Keratinocyte (primary cell): ENCODE results near the gene SCGB1A1. TPM values are rescaled to one million over a fixed set of nuclear protein-coding genes. Genes with fewer than 3 reads are reported as not detected.

Experiments
- DNase-seq: peaks from one replicate; pipeline ENCODE4 v3.0.0-alpha.2; 2011; ENCODE audit warnings: low read depth, missing footprints, low spot score
- FAIRE-seq: peaks from 2 replicates; lab custom pipeline; 2011; peaks lifted over from hg19 to GRCh38; lab: Jason Lieb, UNC
- H2AFZ ChIP-seq: 2 replicates; pipeline ENCODE4 v1.6.0; 2012; ENCODE audit warnings: low read length, control low read depth, inconsistent platforms; ENCODE audit not compliant: control insufficient read depth
- H3K27ac ChIP-seq: 2 replicates; pipeline ENCODE4 v1.5.1; 2011; ENCODE audit warnings: low read length; ENCODE audit not compliant: control insufficient read depth, insufficient read depth
- H3K27me3 ChIP-seq: 3 replicates; pipeline ENCODE4 v1.6.0; 2011; ENCODE audit warnings: low read length; ENCODE audit not compliant: control insufficient read depth, insufficient read depth; ENCODE audit errors: extremely low read depth
- H3K36me3 ChIP-seq, 2 experiments: 2 replicates in 1 of 2; 3 replicates in 1 of 2; pipeline ENCODE4 v1.5.1; 2011; ENCODE audit warnings: low read length in 2 of 2, mild to moderate bottlenecking in 1 of 2; ENCODE audit not compliant: control insufficient read depth in 2 of 2, insufficient read depth in 2 of 2; ENCODE audit errors: extremely low read depth in 1 of 2
- H3K4me1 ChIP-seq: 3 replicates; pipeline ENCODE4 v1.5.1; 2011; ENCODE audit warnings: low read length; ENCODE audit not compliant: control insufficient read depth, insufficient read depth; ENCODE audit errors: extremely low read depth
- H3K4me2 ChIP-seq: 3 replicates; pipeline ENCODE4 v1.6.0; 2011; ENCODE audit warnings: low read depth, low read length; ENCODE audit not compliant: control insufficient read depth, insufficient read depth; ENCODE audit errors: extremely low read depth
- H3K4me3 ChIP-seq, 3 experiments: fragments of 200-600 bp in 1 of 3; sonication (generic) in 1 of 3; 2 replicates in 2 of 3; 3 replicates in 1 of 3; pipeline ENCODE4 v1.5.1; 2011 to 2016; ENCODE audit warnings: low read length in 3 of 3, mild to moderate bottlenecking in 3 of 3, control low read depth in 2 of 3, inconsistent platforms in 1 of 3, low read depth in 1 of 3, mixed read lengths in 1 of 3, mixed run types in 1 of 3, moderate library complexity in 1 of 3; ENCODE audit not compliant: control insufficient read depth in 2 of 3, insufficient read depth in 2 of 3; ENCODE audit errors: extremely low read depth in 1 of 3
- H3K79me2 ChIP-seq: 2 replicates; pipeline ENCODE4 v1.6.0; 2012; ENCODE audit warnings: low read length; ENCODE audit not compliant: control insufficient read depth, insufficient read depth
- H3K9ac ChIP-seq: 3 replicates; pipeline ENCODE4 v1.6.0; 2011; ENCODE audit warnings: low read length; ENCODE audit not compliant: control insufficient read depth, insufficient read depth; ENCODE audit errors: extremely low read depth
- H3K9me1 ChIP-seq: 3 replicates; pipeline ENCODE4 v1.6.0; 2011; ENCODE audit warnings: low read length; ENCODE audit not compliant: control insufficient read depth, insufficient read depth; ENCODE audit errors: extremely low read depth
- H3K9me3 ChIP-seq: 2 replicates; pipeline ENCODE4 v1.5.1; 2012; ENCODE audit warnings: low read depth, low read length; ENCODE audit not compliant: control insufficient read depth
- H4K20me1 ChIP-seq: 3 replicates; pipeline ENCODE4 v1.6.0; 2011; ENCODE audit warnings: low read length; ENCODE audit not compliant: control insufficient read depth, insufficient read depth; ENCODE audit errors: extremely low read depth
- EZH2 ChIP-seq: IDR thresholded peaks from one replicate; pipeline ENCODE4 v1.6.1; 2012; ENCODE audit warnings: inconsistent platforms, mild to moderate bottlenecking, low read length, moderate library complexity
- dilution Hi-C: fragments of 300-500 bp; cut with MboI; formaldehyde crosslinking; loops from one replicate; pipeline ENCODE4 v1.7.0; 2020; ENCODE audit warnings: low sequenced_read_pairs; ENCODE audit not compliant: extremely low pct_ligation_motif_present
- polyA plus RNA-seq, 5 experiments: library from polyadenylated mRNA; depleted of rRNA in 3 of 5; stranded (reverse) in 3 of 5; stranded (forward) in 1 of 5; unstranded in 1 of 5; fragments of >200 nt; gene quantifications; 1 replicate in 1 of 5; 2 replicates in 3 of 5; 3 replicates in 1 of 5; pipeline versions ENCODE4 v1.2.1 to v1.2.3, GENCODE V29; 2011 to 2012; ENCODE audit warnings: missing spikeins in 2 of 5, low read depth in 1 of 5, low replicate concordance in 1 of 5
- TF ChIP-seq, protein P1 (sequence below), 3 experiments: IDR thresholded peaks in 1 of 3; conservative IDR thresholded peaks in 1 of 3; optimal IDR thresholded peaks in 1 of 3; 2 replicates in 2 of 3; 3 replicates in 1 of 3; pipeline versions ENCODE3 to v1.5.1; 2011; ENCODE audit warnings: low read length in 3 of 3, mild to moderate bottlenecking in 3 of 3, moderate library complexity in 2 of 3, control low read depth in 1 of 3, inconsistent platforms in 1 of 3; ENCODE audit not compliant: insufficient read depth in 2 of 3; ENCODE audit errors: extremely low read depth in 1 of 3

SCGB1A1 gene
- polyA plus RNA-seq, 1 donor (not counting 4 experiments of a cell fraction or from before 2014, with no cell fraction given), result not detected

DNA sequence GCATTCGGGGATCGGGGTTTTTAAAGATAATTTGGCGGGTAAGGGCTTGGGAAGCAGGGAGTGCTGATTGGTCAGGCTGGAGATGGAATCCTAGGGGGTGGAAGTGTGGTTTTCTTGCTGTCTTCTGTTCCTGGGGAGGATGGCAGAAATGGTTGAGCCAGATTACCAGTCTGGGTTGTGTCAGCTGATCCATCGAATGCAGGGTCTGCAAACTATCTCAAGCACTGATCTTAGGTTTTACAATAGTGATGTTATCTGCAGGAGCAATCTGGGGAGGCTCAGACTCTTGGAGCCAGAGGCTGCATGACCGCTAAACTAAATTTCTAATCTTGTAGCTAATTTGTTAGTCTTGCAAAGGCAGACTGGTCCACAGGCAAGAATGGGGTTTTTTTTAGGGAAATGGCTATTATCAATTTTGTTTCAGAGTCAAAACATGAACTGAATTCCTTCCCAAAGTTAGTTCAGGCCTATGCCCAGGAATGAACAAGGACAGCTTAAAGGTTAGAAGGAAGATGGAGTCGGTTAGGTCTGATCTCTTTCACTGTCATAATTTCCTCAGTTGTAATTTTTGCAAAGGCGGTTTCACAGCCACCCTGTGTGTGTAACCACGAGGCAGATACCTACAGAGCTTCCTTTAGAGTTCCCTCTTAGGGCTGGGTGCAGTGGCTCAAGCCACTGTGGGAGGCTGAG lies 10.2 kb downstream of the SCGB1A1 start:
- TF ChIP-seq, protein P1, sequence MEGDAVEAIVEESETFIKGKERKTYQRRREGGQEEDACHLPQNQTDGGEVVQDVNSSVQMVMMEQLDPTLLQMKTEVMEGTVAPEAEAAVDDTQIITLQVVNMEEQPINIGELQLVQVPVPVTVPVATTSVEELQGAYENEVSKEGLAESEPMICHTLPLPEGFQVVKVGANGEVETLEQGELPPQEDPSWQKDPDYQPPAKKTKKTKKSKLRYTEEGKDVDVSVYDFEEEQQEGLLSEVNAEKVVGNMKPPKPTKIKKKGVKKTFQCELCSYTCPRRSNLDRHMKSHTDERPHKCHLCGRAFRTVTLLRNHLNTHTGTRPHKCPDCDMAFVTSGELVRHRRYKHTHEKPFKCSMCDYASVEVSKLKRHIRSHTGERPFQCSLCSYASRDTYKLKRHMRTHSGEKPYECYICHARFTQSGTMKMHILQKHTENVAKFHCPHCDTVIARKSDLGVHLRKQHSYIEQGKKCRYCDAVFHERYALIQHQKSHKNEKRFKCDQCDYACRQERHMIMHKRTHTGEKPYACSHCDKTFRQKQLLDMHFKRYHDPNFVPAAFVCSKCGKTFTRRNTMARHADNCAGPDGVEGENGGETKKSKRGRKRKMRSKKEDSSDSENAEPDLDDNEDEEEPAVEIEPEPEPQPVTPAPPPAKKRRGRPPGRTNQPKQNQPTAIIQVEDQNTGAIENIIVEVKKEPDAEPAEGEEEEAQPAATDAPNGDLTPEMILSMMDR (optimal IDR thresholded peaks at IDR 0.05 in 1 of 3, IDR thresholded peaks at IDR 0.05 in 1 of 3, conservative IDR thresholded peaks at IDR 0.05 in 1 of 3; ENCODE audit: extremely low read depth in 1 of 3, insufficient read depth in 2 of 3, low read length in 3 of 3), result no peak
- no peak for TF ChIP-seq EZH2
- Histone ChIP-seq H3K4me2 (no peak overlapping the region), H3K36me3 (no peaks in the 10 kb centered on the region), H3K4me1 (peaks cover 10% of the 10 kb centered on the region), H2AFZ (no peak overlapping the region), H4K20me1 (no peaks in the 10 kb centered on the region), H3K9me3 (no peaks in the 10 kb centered on the region), H3K9me1 (peaks cover 4% of the 10 kb centered on the region), H3K27me3 (no peaks in the 10 kb centered on the region), H3K27ac (no peak overlapping the region), H3K9ac (no peak overlapping the region), H3K79me2 (no peaks in the 10 kb centered on the region), H3K4me3 (no peak overlapping the region)
- dilution Hi-C loops, result no loop called here
- DNase-seq (no peak), FAIRE-seq (no peak)

DNA sequence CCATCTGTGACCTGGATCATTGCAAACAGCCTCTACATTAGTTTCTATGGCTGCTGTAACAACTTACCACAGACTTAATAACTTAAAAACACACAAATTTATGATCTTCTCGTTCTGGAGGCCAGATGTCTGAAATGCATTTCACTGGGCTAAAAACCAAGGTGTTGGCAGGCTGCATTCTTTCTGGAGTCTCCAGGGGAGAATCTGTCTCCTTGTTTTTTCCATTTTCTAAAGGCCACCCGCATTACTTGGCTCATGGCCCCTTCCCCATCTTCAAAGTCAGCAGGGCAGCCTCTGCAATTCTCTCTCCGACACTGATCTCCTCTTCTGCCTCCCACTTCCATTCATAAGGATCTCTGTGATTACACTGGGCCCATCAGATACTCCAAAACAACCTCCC lies 11.6 kb downstream of the SCGB1A1 start:
- H3K27me3 ChIP-seq, result no peaks in the 10 kb centered on the region
- H3K9ac ChIP-seq, result no peak overlapping the region
- no peak overlapping the region for H3K4me3 ChIP-seq
- peaks cover 10% of the 10 kb centered on the region for H3K4me1 ChIP-seq
- no peaks in the 10 kb centered on the region for H3K9me3 ChIP-seq
- no peaks in the 10 kb centered on the region for H4K20me1 ChIP-seq
- FAIRE-seq (no peak), DNase-seq (no peak)
- H3K36me3 ChIP-seq, result no peaks in the 10 kb centered on the region
- no peak overlapping the region for H2AFZ ChIP-seq
- H3K4me2 ChIP-seq, result no peak overlapping the region
- TF ChIP-seq, protein P1 (optimal IDR thresholded peaks at IDR 0.05 in 1 of 3, IDR thresholded peaks at IDR 0.05 in 1 of 3, conservative IDR thresholded peaks at IDR 0.05 in 1 of 3; ENCODE audit: extremely low read depth in 1 of 3, insufficient read depth in 2 of 3, low read length in 3 of 3), result no peak
- no peak for TF ChIP-seq EZH2
- H3K79me2 ChIP-seq, result no peaks in the 10 kb centered on the region
- H3K9me1 ChIP-seq, result peaks cover 4% of the 10 kb centered on the region
- dilution Hi-C loops, result no loop called here
- no peak overlapping the region for H3K27ac ChIP-seq
